Measurements from ENCODE around the gene ZBTB38. TPM values are rescaled to one million over a fixed set of nuclear protein-coding genes. Genes with fewer than 3 reads are reported as not detected.
A peak's percentile ranks its signal among the peaks of the same experiment; 100 is the strongest.

The ZBTB38 gene
- total RNA-seq, 4 donors from 2014 or later, result 65.8 to 101 (median 85.9) TPM

- WGBS, result 96% methylated on average over 4 of the region's 4 CpGs
- Histone ChIP-seq H3K9me3 (no peaks in the 10 kb centered on the region), H3K36me3 (peaks cover 2% of the 10 kb centered on the region), H3K27ac (no peak overlapping the region), H3K4me1 (peaks cover 40% of the 10 kb centered on the region), H3K4me3 (no peak overlapping the region), H3K27me3 (no peaks in the 10 kb centered on the region)
- TF ChIP-seq POLR2A (IDR thresholded peaks at IDR 0.05) (no peak), CTCF (IDR thresholded peaks at IDR 0.05) (no peak), POLR2AphosphoS5 (IDR thresholded peaks at IDR 0.05) (no peak), EP300 (IDR thresholded peaks at IDR 0.05) (no peak)
- no peak for DNase-seq (ENCODE audit: low spot score in 2 of 2)
These were observed 23.1 kb downstream of the ZBTB38 start for GRCh38 chr3:141391298-141391990.

GRCh38 chr3:141391991-141392316 is 23.6 kb downstream of the ZBTB38 start:
- TF ChIP-seq EP300 (IDR thresholded peaks at IDR 0.05) (no peak), POLR2AphosphoS5 (IDR thresholded peaks at IDR 0.05) (no peak), CTCF (IDR thresholded peaks at IDR 0.05) (no peak), POLR2A (IDR thresholded peaks at IDR 0.05) (no peak)
- H3K4me3 ChIP-seq, result no peak overlapping the region
- H3K36me3 ChIP-seq, result peaks cover 5% of the 10 kb centered on the region
- no peak for DNase-seq (ENCODE audit: low spot score in 2 of 2)
- H3K9me3 ChIP-seq, result no peaks in the 10 kb centered on the region
- H3K27me3 ChIP-seq, result no peaks in the 10 kb centered on the region
- H3K27ac ChIP-seq, result no peak overlapping the region
- H3K4me1 ChIP-seq, result peaks cover 40% of the 10 kb centered on the region
- WGBS, result 79% methylated on average over 4 of the region's 4 CpGs

GRCh38 chr3:141392416-141392815 is 24.1 kb downstream of the ZBTB38 start:
- Histone ChIP-seq H3K4me3 (no peak overlapping the region), H3K4me1 (peaks cover 36% of the 10 kb centered on the region), H3K27ac (peak overlapping the region; percentile 12), H3K36me3 (peaks cover 5% of the 10 kb centered on the region), H3K9me3 (no peaks in the 10 kb centered on the region), H3K27me3 (no peaks in the 10 kb centered on the region)
- WGBS, result 91% methylated on average over 5 of the region's 5 CpGs
- no peak for TF ChIP-seq POLR2AphosphoS5 (IDR thresholded peaks at IDR 0.05)
- no peak for TF ChIP-seq CTCF (IDR thresholded peaks at IDR 0.05)
- no peak for TF ChIP-seq EP300 (IDR thresholded peaks at IDR 0.05)
- TF ChIP-seq POLR2A (IDR thresholded peaks at IDR 0.05), result no peak
- DNase-seq (ENCODE audit: low spot score in 2 of 2), result no peak

- whole genome bisulfite sequencing, result 64% methylated on average over 6 of the region's 6 CpGs
- Histone ChIP-seq H3K4me1 (peaks cover 34% of the 10 kb centered on the region), H3K36me3 (peaks cover 5% of the 10 kb centered on the region), H3K27me3 (no peaks in the 10 kb centered on the region), H3K27ac (peak overlapping the region; percentile 12), H3K4me3 (no peak overlapping the region), H3K9me3 (no peaks in the 10 kb centered on the region)
- DNase-seq (ENCODE audit: low spot score in 2 of 2), result no peak
- no peak for TF ChIP-seq CTCF (IDR thresholded peaks at IDR 0.05)
- no peak for TF ChIP-seq EP300 (IDR thresholded peaks at IDR 0.05)
- TF ChIP-seq POLR2A (IDR thresholded peaks at IDR 0.05), result no peak
- no peak for TF ChIP-seq POLR2AphosphoS5 (IDR thresholded peaks at IDR 0.05)
These were observed 24.8 kb downstream of the ZBTB38 start for GRCh38 chr3:141392897-141393734.

- 89% methylated on average over 7 of the region's 7 CpGs for WGBS
- Histone ChIP-seq H3K4me3 (no peak overlapping the region), H3K9me3 (no peaks in the 10 kb centered on the region), H3K27ac (peak overlapping the region; percentile 12), H3K4me1 (peaks cover 32% of the 10 kb centered on the region), H3K27me3 (no peaks in the 10 kb centered on the region), H3K36me3 (peaks cover 5% of the 10 kb centered on the region)
- no peak for DNase-seq (ENCODE audit: low spot score in 2 of 2)
- no peak for TF ChIP-seq POLR2AphosphoS5 (IDR thresholded peaks at IDR 0.05)
- TF ChIP-seq POLR2A (IDR thresholded peaks at IDR 0.05), result no peak
- no peak for TF ChIP-seq CTCF (IDR thresholded peaks at IDR 0.05)
- TF ChIP-seq EP300 (IDR thresholded peaks at IDR 0.05), result no peak
These were observed 25.4 kb downstream of the ZBTB38 start for GRCh38 chr3:141393735-141394076.

All from suprapubic skin (tissue), 4 donors.